Measurements from ENCODE around the gene ITFG1. TPM values are rescaled to one million over a fixed set of nuclear protein-coding genes. Genes with fewer than 3 reads are reported as not detected.

The ITFG1 gene
- total RNA-seq, 1 donor from 2014 or later: 50.0 TPM

GRCh38 chr16:47304563-47304962 is 156.3 kb downstream of the ITFG1 start:
- ATAC-seq (no peak), DNase-seq (no peak)
- no peaks in the 10 kb centered on the region for H3K36me3 ChIP-seq
- no peaks in the 10 kb centered on the region for H3K27me3 ChIP-seq (ENCODE audit: low read depth)
- H3K27ac ChIP-seq: no peak overlapping the region
- H3K9me3 ChIP-seq: no peaks in the 10 kb centered on the region
- no peaks in the 10 kb centered on the region for H3K4me1 ChIP-seq
- no peak overlapping the region for H3K4me3 ChIP-seq
- no peak for TF ChIP-seq CTCF (IDR thresholded peaks at IDR 0.05)
- intact Hi-C loops (cut with DNase I): no loop called here

- Histone ChIP-seq H3K27ac (no peak overlapping the region), H3K36me3 (peaks cover 5% of the 10 kb centered on the region), H3K4me1 (no peaks in the 10 kb centered on the region), H3K4me3 (no peak overlapping the region), H3K27me3 (ENCODE audit: low read depth) (no peaks in the 10 kb centered on the region), H3K9me3 (no peaks in the 10 kb centered on the region)
- no peak for TF ChIP-seq CTCF (IDR thresholded peaks at IDR 0.05)
- intact Hi-C loops (cut with DNase I): no loop called here
- ATAC-seq: no peak
- no peak for DNase-seq
These were observed 161.3 kb downstream of the ITFG1 start for GRCh38 chr16:47299587-47299986.

- no peak for DNase-seq
- Histone ChIP-seq H3K9me3 (peaks cover 10% of the 10 kb centered on the region), H3K36me3 (no peaks in the 10 kb centered on the region), H3K27ac (no peak overlapping the region), H3K27me3 (ENCODE audit: low read depth) (no peaks in the 10 kb centered on the region), H3K4me3 (no peak overlapping the region), H3K4me1 (no peaks in the 10 kb centered on the region)
- TF ChIP-seq CTCF (IDR thresholded peaks at IDR 0.05): no peak
- ATAC-seq: no peak
- intact Hi-C loops (cut with DNase I): no loop called here
These were observed 175.9 kb downstream of the ITFG1 start for GRCh38 chr16:47284999-47285398.

GRCh38 chr16:47278306-47278970 is 182.4 kb downstream of the ITFG1 start:
- no peak for TF ChIP-seq CTCF (IDR thresholded peaks at IDR 0.05)
- Histone ChIP-seq H3K4me3 (no peak overlapping the region), H3K36me3 (no peaks in the 10 kb centered on the region), H3K9me3 (peaks cover 2% of the 10 kb centered on the region), H3K27me3 (ENCODE audit: low read depth) (no peaks in the 10 kb centered on the region), H3K4me1 (no peaks in the 10 kb centered on the region), H3K27ac (no peak overlapping the region)
- ATAC-seq (no peak), DNase-seq (no peak)
- intact Hi-C loops (cut with DNase I): no loop called here

- no peak for DNase-seq
- no peak for ATAC-seq
- Histone ChIP-seq H3K36me3 (no peaks in the 10 kb centered on the region), H3K4me3 (no peak overlapping the region), H3K27ac (no peak overlapping the region), H3K27me3 (ENCODE audit: low read depth) (no peaks in the 10 kb centered on the region), H3K9me3 (no peaks in the 10 kb centered on the region), H3K4me1 (no peaks in the 10 kb centered on the region)
- TF ChIP-seq CTCF (IDR thresholded peaks at IDR 0.05): no peak
- intact Hi-C loops (cut with DNase I): no loop called here
These were observed 184.3 kb downstream of the ITFG1 start for GRCh38 chr16:47276522-47276921.

Measured in lower lobe of right lung (tissue), 2 donors.